DOHH2 (cell line): ENCODE data around the gene AQP11.

Experiments
- EZH2phosphoT487 ChIP-seq: fragments of 200-600 bp; sonication (generic); IDR thresholded peaks from 2 replicates; pipeline ENCODE4 v1.6.1; 2017; ENCODE audit warnings: borderline replicate concordance, mild to moderate bottlenecking, antibody characterized with exemption, low read length, moderate library complexity, mixed read lengths
- TF ChIP-seq, protein P1 (sequence below): fragments of 200-600 bp; sonication (generic); IDR thresholded peaks from one replicate; pipeline ENCODE4 v1.5.1; 2014; ENCODE audit warnings: antibody characterized with exemption, mild to moderate bottlenecking, low read depth, low read length; ENCODE audit not compliant: poor library complexity, severe bottlenecking

- TF ChIP-seq, protein P1, sequence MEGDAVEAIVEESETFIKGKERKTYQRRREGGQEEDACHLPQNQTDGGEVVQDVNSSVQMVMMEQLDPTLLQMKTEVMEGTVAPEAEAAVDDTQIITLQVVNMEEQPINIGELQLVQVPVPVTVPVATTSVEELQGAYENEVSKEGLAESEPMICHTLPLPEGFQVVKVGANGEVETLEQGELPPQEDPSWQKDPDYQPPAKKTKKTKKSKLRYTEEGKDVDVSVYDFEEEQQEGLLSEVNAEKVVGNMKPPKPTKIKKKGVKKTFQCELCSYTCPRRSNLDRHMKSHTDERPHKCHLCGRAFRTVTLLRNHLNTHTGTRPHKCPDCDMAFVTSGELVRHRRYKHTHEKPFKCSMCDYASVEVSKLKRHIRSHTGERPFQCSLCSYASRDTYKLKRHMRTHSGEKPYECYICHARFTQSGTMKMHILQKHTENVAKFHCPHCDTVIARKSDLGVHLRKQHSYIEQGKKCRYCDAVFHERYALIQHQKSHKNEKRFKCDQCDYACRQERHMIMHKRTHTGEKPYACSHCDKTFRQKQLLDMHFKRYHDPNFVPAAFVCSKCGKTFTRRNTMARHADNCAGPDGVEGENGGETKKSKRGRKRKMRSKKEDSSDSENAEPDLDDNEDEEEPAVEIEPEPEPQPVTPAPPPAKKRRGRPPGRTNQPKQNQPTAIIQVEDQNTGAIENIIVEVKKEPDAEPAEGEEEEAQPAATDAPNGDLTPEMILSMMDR: no peak
- no peak for TF ChIP-seq EZH2phosphoT487
Measured at GRCh38 chr11:77561257-77561656, 28.5 kb upstream of the AQP11 start.
